ENCODE data around the gene PTPRT.

The PTPRT gene

DNA sequence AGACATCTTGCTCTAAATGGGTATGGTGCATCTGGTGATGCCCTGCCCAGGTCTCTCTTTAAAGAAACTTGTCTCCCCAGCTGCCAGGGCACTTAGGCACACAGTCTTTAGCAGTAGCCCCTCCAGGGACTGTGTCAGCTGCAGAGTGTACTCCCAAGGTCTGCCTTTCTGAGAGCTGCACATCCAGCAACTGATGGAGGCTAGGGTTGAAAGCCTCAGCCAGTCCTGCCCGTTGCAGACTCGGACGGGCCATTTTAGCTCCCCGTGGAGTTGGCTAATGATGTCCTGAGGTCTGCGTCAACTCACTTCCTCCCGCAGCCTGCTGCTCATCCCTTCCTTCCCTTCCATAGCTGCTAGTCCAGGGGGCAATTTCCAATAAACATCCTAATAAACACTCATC is 381.8 kb downstream of the PTPRT start:
- no peak for DNase-seq (ENCODE audit: low read depth in 2 of 2)

DNA sequence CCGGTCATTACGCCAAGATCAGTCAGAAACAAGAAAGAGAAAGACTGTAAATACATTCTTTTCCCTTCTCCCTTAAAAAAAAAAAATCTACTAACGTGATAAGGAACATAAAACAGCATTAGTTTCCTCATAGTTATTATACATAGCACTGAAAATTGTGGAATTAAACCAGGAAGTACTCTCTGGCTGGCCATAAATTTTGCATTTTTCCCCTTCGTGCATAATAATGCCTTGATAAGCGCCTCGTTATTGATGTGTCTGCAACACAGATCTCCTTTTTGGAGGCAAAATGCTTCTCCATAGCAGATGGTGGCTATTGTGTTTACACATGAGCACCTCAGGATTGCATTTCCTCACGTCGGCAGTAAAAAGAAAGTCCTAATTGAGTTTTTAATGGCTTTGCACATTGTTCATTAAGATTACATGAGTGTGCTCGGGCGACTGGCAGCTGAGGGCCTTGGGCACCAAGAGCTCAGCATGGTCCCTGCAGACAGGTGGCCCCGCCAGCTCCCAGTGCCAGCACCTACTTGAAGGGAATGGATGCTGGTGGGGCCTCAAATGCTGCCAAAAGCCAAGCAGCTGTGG is 394.5 kb downstream of the PTPRT start:
- no peak for DNase-seq (ENCODE audit: low read depth in 2 of 2)

DNA sequence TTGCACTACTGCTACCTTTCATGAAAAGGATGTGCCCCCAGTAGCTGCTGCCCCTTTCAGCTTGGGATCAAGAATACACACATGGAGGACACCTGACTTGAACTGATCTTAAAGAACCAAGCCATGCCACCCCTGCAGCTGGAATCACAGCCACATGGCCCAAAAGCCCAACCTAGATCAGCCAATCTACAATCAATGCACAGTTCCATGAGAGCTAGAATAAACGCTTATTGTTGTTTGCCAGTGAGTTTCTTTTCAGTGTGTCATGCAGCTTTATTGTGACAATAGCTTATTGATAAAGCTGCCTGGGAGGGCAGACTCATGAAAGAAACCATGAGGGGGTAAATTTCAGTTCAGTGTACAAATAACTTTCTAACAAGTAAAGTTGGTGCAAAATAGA is 397.7 kb downstream of the PTPRT start:
- DNase-seq (ENCODE audit: low read depth in 2 of 2) = no peak

DNA sequence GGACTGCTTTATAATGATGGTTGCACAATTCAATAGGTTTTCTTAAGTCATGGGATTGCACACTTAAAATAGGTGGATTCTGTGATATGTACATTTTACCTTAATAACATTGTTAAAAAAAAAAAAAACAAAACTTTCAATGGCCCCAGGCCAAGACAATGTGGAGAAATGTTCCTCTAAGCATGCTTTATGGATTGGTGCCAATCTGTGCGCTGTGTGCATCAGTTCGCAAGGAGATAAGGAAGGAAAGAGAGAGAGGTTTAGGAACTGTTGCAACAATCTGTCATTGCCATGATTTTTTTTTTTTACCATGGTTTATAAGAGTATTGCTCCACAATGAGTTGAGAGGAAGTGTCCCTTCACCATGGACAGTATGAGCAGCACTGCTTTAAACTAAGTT is 399.6 kb downstream of the PTPRT start:
- no peak for DNase-seq (ENCODE audit: low read depth in 2 of 2)

DNA sequence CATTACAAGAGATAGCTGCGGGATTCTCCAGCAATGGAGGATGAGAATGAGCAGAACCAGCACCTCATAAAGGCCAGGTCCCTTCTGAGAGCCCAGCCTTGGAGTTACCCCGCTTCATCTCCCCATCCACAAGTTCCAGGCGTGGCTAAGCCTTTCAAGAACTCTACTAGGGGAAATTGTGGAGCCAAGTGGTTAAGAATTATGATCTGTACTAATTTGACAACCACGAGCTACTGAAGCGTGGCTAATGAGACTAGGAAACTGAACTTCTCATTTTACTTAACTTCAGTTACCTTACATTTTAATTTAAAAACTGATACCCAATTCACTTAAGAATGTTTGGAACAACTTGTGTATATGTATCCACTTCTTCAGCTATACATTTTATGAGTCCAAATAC is 401.0 kb downstream of the PTPRT start:
- no peak for DNase-seq (ENCODE audit: low read depth in 2 of 2)

DNA sequence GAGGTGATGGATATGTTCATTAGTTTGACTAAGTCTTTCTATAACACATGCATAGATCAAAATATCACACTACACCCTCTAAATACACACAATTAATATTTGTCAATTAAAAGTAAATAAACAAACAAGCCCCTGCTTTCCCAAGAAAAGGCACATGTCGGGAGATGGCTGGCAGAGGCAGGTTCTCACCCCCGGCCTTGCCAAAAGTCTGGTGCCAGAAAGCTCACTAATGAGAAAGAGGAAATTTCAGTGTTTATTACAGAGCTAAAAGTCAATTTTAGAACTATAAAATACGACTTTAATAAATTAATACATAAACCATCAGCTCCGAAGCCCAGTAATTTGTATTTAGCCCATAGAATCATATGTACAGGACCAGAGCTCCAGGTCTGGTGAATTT is 404.7 kb downstream of the PTPRT start:
- no peak for DNase-seq (ENCODE audit: low read depth in 2 of 2)

DNA sequence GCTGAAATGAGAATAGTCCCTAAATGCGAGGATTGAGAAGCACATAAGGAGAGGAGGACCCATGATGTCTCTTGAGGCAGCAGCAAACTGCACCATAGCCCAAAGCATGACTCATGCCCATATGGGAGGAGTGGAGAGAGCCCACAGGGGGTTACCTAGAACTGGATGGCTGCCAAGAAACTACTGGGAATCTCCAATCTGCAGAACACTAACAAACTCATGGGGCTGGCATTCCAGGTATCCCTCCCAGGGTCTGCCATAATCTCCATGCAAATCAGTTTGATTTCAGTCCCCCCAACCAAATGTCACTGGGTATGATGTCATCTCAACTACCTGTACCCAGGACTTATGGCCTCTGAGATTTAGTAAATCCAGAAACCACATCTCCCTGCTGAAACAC is 410.5 kb downstream of the PTPRT start:
- DNase-seq (ENCODE audit: low read depth in 2 of 2) = no peak

DNA sequence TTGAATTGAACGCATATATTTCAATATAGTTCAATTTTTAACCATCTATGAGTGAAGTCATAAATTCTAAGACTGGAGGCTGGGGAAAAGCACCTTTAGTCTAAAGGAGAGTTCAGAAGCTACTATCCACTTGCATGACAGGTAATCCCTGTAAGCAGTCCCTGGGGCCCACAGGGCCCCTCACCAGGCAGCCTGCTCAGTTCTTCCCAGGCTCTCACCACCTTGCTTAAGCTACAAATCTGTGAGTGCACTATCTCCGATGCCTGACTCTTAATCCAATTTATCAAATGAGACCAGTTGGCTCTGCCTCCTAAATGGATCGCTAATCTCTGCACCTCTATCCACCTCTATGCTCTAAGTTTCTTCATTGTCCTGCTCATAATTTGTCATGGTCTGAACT is 413.8 kb downstream of the PTPRT start:
- DNase-seq (ENCODE audit: low read depth in 2 of 2) = no peak

DNA sequence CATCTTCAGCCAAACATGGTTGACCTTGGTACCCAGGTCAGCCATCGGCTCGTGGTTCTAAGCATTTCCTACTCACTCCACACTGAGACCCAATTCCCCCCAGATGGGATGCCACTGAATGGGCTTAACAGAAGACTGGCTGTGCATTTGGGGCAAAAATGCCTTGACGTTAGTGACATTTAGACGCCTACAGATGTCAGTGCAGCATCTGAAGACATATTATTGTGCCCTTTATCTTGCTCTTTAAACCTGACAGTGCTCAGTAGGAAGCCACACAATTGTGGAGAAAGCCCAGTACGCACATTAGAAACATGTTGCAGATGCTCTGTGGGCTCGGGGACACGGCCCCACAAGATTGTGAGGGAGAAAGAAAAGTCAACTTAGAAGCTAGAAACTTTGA is 414.7 kb downstream of the PTPRT start:
- no peak for DNase-seq (ENCODE audit: low read depth in 2 of 2)

DNA sequence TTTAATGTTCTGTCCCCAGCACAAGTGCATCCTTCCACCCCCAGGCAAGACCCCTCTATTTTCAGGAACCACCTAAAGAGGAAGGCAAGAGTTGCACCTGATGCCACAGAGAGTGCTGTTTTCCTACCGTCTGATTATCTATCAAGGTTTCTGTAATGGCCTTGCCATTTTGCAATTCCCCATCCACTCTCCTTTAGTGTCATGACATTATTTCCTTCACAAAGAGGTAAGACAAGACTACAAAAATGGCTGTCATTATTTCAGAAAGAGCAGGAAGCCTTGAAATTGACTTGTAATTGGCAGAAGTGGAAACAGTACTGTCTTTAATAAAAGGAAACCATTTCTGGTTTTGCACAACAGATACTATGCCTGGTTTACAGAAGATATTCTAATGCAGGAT is 426.7 kb downstream of the PTPRT start:
- DNase-seq (ENCODE audit: low read depth in 2 of 2) = no peak

DNA sequence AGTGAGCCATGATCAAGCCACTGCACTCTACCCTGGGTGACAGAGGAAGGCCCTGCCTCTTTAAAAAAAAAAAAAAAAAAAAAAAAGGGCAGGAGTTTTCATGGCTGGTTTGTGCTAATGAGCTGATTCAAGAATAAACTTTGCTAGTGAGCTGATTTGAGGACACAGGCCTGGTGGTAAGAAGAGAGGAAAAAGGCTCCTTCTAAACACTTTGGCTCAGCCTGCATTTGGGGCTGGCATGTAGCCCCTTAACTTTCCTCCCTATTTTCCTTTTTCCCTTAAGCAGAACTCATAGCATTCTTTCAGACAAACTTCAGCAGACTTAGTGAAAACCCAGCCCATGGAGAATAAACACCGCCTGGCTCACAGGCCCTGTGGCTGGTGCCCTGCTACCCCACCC is 432.7 kb downstream of the PTPRT start:
- DNase-seq (ENCODE audit: low read depth in 2 of 2) = no peak

DNA sequence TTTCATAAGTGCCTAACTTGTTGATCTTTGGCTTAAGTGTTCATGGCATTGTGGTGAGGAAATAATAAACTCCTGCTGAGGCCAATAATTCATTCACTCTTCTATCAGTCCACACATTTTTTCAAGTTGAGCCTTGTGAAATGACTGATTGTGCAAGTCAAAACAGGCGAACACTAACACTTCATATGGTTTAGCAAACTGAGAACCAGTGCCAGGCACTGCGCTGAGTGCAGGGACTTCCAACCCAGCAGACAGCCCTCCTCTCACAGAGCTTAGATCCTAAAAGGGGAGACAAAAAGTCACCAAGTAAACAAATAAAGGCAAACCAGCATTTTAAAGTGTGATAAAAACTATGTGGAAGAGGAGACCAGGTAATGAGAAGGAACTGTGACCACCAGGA is 435.0 kb downstream of the PTPRT start:
- DNase-seq (ENCODE audit: low read depth in 2 of 2) = no peak

DNA sequence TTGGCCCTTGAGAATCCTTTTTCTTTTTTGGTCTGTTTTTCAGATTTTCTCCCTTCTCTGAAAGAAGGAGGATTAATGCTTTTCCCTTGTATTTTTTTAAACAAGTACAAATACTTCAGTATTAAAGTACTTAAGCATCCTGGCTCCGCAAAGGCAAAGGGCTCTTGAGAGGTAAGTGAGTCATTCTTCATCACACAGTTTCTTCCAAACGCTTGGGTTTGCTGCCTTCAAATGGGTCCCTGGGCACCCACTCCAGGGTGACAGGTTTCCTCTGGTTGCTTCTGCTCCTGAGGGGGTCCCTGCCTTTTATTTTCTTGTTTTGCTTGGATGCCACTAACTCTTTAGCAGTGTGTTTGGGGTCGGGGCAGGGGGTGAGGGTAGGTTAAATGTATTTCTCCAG is 437.1 kb downstream of the PTPRT start:
- DNase-seq (ENCODE audit: low read depth in 2 of 2) = no peak

DNA sequence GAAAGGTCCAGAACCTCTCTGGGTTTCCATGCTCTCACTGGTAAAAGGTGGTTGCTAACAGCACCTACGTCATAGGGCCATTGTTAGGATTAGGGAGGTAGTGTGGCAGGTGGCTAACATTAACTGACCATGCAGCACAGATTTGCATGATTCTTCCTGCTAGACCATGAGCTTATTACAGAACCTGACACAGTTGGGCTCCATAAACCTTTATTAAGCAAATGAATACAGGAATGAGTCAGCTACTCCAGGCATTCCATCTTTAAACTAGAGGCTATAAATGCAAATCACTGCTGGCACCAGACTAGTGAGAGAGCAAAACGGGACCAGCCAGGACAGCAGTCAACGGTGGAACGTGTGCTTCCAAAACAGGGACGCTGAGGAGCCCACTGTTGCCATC is 440.1 kb downstream of the PTPRT start:
- DNase-seq (ENCODE audit: low read depth in 2 of 2) = no peak

DNA sequence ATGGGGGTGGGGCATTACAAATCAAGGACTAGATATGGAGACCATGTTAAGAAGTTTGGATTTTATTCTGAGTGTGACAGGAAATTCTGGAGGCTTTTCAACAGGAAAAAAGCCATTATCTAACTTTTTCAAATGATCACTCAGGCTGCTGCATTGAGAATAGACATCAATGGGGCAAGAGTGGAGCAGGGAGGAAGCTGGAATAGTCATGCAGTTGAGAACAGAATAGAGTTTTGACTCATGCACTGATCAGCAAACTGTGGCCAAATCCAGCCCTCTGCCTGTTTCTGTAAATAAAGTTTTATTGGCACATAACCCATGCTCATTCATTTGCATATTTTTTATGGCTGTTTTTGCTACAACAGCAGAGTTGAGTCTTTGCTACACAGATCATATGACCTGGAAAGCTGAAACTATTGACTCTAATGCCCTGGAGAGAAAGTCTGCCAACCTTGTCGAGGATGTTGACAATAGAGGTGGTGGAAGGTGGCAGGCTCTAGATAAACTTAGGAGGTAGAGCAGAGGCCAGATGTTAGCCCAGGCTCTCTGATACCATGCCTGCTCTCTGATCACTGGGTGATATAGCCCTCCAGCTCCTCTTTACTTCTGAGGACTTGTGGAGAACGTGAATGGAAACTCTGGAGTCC is 441.8 kb downstream of the PTPRT start:
- DNase-seq (ENCODE audit: low read depth in 2 of 2) = no peak

DNA sequence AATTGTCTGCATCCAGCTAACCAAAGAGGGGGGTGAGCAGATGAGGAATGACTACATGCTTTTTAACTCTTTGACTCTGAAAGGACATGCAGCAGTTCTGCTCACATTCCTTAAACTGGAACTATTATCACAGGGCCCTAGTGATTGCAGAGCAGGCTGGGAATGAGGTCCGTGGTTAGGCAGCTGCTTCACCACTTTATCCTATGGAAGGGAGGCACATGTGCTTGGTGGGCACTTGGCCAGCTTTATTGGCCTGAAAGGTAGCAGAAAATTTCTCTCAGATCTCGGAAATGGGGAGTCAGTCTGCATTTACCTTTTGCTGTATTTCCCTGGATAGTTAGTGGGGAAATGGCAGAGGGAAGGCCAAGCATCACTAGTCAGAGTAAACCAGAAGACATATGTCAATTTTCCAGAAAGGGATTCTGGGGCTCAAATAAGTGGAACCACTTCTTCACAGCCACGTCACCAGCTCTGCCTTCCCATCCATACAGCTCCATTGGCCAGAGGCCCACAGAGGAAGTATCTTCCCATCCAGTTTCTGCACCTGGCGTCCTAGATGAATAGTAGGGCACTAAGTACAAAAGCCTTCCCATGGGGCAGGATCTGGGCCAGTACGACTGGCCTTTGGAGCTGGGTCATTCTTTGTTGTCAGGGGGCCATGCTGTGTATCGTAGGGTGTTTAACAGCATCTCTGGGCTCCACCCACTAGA is 444.8 kb downstream of the PTPRT start:
- no peak for DNase-seq (ENCODE audit: low read depth in 2 of 2)

DNA sequence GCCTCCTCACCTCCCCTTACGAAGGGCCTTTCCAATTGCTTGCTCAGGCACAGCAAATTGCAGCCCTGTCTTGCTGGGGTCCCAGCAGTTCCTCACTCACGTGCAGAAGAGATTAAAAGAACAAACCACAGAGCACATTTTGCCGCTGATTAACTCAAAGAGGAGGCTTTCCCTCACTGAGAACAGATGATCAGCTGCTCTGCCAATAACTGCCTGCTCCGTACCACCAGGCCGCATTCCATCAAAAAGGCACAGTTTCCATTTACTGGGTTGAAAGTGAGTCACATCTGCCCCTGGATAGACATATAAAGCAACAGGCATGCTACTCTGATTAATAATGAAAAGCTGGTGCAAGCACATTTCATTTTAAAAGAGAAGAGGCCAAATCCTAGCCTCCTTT is 446.8 kb downstream of the PTPRT start:
- no peak for DNase-seq (ENCODE audit: low read depth in 2 of 2)

DNA sequence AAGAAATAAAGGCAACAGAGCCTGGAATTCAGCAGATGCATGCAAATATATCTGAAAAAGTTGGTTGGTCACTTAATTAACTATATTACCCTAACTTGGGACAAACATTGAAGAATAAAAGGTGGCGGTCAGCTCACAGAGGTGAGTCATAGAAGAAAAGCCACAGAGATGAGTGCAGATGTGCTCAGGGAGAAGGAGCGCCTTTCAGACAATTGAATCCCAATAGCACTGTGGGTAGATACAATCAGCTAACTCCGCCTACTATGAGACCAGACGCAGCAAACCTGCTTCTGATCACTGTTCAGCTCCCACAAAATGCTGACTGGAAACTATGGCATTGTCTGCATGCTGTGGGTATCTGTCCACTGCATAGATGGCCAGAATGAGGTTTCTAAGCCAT is 447.8 kb downstream of the PTPRT start:
- DNase-seq (ENCODE audit: low read depth in 2 of 2) = no peak

DNA sequence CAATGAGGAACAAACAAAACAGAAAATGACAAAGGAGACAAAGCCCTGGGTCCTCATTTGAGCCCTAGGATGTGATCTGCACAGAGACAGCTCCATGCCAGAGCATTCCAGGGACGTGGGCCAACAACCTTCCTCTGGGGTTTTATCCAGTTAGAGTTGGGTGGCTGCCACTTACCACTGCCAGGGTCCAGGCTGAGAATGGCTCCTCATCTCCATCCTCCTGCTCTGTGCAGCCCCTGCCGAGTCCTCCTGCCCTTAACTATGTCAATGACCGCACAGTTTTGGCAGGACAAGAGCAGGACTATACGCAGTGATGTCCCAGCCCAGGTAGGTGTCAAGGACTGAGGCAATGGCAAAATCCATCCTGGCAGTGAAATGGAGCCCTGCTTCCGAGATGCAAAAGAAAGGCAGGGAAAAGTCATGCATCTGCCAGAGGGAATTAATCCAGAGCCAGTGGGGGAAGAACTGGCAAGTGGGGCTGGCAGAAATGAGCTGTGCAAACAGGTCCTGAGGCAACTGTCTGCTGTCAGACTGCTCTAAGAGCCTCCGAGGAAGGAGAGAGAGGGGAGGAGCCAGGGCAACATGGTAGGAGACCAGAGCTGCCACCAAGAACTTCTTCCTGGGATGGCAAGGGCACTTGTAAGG is 449.4 kb downstream of the PTPRT start:
- DNase-seq (ENCODE audit: low read depth in 2 of 2) = no peak

DNA sequence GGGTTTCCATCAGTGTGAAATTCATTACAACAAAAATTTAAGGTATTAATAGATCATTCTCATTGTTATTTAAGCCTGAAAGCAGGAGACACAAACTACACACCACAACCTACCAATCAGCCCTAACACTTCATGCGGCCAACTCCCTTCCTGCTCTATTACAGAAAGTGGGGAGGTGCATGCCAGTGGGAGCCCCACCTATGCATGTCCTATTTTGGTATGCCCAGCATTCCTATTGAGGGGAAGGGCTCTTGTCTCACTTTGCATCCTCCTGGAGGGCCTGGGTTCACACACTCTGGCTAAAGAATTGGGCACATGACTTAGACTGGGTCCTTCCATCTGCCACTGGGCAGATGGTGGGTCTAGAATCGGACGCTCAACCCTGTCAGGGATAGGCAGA is 450.0 kb downstream of the PTPRT start:
- no peak for DNase-seq (ENCODE audit: low read depth in 2 of 2)

DNA sequence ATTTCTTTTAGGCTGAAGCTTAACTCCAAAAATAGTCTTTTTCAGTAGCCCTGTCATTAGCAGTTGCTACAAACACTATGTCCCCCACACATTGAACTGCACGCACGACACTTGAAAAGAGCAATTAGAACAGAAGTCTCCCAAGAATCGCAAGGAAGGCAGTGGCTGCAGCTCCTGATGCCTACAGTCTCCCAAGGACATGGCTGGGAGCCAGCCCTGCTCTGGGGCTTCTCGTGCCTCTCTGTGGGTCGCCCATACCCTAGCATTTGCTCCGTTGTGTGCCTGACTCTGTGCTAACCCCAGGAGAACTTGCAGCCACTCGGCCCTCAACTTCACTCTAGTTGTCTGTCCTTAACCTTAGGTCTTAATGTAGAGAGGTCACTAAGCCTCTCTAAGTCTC is 454.2 kb downstream of the PTPRT start:
- DNase-seq (ENCODE audit: low read depth in 2 of 2) = no peak

DNA sequence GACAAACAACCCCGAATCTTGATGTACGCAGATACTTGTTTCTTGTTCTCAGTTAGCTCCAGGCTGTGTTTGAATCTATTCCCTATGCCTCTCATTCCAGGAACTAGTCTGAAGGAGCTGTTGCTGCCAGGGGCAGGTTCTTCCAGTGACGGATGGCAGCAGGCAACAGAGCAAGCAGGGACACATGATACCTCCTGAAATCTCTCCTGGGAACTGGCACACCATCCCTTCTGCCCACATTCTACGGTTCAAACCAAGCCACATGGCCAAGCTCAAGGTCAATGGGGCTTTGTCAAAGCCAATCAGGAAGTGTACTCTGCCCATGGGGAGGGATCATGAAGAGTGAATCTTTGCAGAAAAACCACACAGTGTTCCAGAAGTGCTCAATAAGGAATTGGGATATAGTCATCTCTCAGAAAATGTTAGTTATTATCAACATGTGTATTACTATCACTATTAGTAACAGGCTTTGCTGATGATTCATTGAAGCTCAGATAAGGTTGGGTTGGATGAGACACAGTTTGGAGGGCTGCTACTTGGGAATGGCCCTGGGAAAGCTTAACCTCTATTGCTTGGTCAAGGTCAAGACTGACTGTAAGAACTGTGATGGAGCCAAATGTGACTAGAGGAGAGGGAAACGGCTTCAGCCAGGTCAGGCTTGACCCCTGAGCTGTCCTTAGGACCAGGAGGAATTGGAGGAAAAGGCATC is 454.9 kb downstream of the PTPRT start:
- no peak for DNase-seq (ENCODE audit: low read depth in 2 of 2)
